NT2/D1 (cell line): ENCODE results near the gene AKNA.
"Not testable (repeated sequence)": the region's sequence is repeated elsewhere in the genome, so short reads cannot be mapped to it uniquely, and the experiment has no call there.

ENCODE experiments used
- YY1 ChIP-seq: IDR thresholded peaks from 2 replicates; pipeline ENCODE4 v1.6.1; 2011; ENCODE audit not compliant: insufficient read length, insufficient read depth
- ZNF274 ChIP-seq: IDR thresholded peaks from 2 replicates; pipeline ENCODE4 v1.6.1; 2011; ENCODE audit warnings: mild to moderate bottlenecking, low read depth, low read length

- TF ChIP-seq YY1, ZNF274: not testable (repeated sequence)
Observed at GRCh38 chr9:114324965-114325364, 62.8 kb downstream of the AKNA start.
